GM19351 (cell line): Measurements from ENCODE around the gene COL4A1.

Experiments used
- ATAC-seq: cut with Tn5 transposase; IDR thresholded peaks from one replicate; pipeline ENCODE4 v1.9.1; 2021; ENCODE audit warnings: mild to moderate bottlenecking, moderate library complexity; ENCODE audit not compliant: unreplicated experiment

The COL4A1 gene

DNA sequence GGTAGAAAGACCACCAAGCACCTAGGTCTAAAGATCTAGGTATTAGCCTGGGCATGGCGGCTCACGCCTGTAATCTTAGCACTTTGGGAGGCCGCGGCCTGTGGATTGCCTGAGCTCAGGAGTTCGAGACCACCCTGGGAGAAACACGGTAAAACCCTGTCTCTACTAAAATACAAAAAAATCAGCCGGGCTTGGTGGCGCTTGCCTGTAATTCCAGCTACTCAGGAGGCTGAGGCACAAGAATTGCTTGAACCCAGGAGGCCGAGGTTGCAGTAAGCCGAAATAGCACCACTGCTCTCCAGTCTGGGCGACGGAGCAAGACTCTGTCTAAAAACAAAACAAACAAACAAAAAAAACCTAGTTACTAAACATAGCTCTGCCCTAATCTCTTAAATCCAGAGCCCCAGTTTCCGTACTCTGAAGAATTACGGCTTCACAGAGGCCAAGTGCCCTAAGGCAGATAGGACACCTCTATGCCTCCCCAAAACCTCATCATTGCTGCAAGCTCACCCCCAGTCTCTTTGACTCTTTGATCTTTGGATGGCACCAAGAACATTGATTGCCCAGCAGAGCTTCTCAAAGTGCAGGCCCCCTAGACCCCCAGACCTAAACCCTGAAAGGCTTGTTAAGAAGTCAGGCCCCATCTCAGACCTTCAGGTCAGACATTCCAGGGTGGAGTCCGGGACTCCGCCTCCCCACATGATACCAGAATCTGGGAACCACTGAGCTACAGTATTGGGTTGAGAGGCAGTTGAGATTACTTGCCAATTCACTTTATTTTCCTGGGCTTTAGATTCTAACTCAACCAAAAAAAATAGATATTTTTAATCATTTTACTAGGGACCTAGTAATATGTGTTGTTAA is 2.9 kb upstream of the COL4A1 start:
- ATAC-seq: no peak

- no peak for ATAC-seq
Measured at GRCh38 chr13:110308656-110309359, 1.9 kb upstream of the COL4A1 start.

DNA sequence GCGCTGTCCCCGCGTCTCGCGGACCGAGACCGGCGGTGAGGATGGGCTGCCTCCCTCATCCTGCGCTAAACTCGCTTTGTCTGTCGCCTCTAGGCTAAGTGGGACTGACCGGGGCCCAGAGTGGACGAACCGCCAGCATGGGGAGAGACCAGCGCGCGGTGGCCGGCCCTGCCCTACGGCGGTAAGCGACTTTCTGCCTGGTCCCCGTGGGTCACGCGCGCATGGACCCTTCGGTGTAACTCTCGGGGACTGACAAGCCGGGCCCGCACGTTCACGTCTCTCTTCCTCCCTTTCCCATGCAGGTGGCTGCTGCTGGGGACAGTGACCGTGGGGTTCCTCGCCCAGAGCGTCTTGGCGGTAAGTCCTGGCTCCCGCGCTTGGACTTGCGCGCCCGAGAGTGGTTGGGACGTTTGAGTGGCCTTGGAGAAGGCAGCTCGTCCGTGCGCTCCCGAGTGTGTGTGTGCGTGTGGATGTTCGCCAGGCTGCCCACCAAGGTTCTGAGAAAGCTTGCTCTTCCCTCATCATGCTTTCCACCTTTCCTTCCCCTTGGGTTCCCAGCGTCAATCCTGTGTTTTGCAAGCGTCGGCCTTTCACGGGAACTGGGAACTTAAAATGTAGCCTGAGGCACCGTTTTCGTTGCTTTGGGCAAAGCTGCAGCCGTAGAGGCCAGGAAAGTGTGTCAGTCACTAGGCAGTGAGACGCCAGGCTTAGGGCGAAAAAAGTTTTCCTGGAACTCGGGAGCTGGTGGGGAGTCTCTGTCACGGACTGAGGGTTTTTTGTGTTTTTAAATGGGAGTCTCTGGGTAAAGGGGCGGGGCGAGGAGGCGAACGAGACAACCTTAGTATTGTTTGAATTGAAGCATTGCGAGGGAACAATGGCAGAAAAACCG is 1.1 kb upstream of the COL4A1 start:
- ATAC-seq: no peak

DNA sequence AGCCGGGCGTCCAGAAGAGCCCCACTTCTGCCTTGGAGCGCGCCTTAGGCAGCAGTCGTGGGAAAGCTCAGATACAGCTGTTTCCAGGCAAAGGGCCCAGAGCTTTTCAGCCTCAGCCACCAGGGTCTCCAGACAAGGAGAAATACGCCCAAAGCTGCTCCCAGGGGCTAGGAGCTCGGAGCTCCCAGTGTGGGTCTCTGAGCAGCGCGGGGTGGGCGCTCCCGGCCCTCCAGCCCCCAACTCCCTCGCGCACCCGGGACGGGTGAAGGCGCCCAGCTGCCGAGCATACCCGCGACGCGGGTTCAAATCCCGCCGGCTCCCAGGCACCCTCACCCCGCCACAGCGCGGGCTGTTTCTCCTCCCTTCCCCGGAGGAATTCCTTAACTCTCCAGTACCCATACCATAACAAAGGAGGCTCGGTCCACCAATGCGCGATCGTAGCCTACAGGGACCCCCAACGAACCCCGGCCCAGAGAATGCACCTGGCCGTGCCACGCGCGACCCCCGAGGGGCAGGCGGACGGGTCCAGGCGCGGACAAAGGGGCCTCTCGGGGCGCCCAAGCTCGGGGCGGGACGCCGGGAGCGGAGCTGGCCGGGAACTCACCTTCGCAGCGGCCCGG is 507 bp downstream of the COL4A1 start:
- ATAC-seq: no peak

- no peak for ATAC-seq
Measured at GRCh38 chr13:110305949-110306339, 1.0 kb downstream of the COL4A1 start.

DNA sequence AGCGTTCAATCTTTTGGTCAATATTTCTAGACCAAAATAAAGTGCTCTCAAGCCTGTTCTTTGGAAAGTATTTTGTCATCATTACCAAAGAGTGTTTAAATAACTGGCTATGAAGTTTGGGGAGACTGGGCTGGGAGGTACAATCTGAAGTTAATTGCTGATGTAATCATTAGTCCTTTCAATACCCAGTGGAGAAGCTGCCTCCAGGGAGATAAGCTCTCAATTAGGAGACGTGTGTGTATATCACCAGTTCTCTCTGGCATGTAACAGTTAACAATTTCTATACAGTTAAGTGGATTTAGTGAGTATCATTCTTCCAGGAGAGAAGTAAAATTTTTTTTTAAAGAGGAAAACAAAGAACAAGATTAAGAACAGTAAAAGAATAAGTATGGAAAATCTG is 1.4 kb downstream of the COL4A1 start:
- ATAC-seq: no peak

DNA sequence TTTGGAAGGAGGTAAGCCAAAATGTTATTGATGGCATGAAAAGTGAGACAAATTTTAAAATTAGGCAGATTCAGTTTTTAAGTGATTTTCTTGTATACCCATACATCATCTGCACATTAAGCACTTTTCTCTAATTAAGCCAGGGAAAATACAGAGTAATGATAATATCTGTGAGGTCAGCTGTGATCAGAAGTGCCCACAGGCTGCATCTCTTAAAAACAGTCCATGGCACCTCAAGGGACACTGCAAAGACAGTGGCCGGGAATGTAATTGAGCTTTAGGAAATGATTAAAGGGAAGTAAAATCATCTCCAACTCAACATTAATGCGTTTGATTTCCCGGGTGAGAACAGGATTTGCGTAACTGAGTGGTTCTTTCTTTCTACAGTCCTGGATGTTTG is 2.0 kb downstream of the COL4A1 start:
- no peak for ATAC-seq

GRCh38 chr13:110304256-110304655 is 2.7 kb downstream of the COL4A1 start:
- ATAC-seq: no peak

DNA sequence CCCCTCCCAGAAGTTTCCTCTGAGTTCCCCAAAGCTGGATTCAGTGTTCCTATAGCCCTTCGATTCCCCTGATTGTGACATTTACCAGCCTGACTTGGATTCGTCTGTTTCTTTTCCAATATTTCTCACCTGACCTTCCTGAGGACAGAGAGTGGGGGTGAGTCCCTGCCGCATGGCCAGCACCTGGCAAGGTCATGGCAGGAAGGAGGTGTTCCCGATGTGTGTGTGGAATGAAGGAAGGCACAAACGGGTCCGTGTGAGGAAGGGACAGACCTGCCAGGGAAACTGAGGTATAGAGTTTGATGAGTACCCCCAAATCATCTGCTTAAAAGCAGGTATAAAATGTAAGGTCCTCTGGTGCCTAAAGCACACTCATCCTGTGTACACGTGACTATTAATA is 3.3 kb downstream of the COL4A1 start:
- no peak for ATAC-seq

DNA sequence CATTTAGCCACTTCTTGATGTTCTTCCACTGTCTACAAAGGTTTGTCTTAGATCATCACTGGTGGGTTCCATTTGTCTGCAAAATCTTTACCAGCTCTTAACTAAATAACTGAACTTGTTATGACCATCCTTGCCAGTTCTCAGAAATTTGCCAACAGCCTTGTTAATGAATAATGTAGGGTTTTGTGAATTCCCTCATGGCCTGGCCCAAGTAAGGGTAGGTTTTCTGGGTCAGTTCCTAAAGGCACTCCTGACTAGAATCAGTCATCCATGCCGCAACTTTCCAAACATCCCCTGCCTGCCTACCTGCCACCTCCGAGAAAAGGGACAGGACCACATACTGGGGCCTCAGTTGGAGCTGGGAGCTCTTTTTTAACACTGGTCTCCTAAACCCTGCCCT is 4.0 kb downstream of the COL4A1 start:
- no peak for ATAC-seq

- ATAC-seq: no peak
Measured at GRCh38 chr13:110301606-110302553, 5.1 kb downstream of the COL4A1 start.

DNA sequence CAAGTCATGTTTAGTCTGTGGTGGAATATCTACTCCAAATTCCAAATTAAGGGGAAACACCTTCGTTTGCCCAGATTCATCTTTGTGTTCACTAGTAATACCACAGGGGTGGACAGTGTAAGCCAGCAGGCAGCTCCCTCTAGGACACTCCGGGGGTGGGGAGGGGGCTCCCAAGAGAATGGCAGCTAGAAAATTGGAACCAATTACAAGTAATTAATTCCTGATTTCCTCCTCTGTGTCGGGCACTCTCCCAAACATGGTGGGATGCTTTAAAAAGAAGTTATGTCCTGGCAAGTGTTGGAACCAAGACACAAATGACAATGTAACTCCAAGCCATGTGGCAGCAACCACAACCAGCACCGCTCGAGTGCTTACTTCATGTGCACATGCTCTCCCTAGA is 5.9 kb downstream of the COL4A1 start:
- ATAC-seq: no peak

DNA sequence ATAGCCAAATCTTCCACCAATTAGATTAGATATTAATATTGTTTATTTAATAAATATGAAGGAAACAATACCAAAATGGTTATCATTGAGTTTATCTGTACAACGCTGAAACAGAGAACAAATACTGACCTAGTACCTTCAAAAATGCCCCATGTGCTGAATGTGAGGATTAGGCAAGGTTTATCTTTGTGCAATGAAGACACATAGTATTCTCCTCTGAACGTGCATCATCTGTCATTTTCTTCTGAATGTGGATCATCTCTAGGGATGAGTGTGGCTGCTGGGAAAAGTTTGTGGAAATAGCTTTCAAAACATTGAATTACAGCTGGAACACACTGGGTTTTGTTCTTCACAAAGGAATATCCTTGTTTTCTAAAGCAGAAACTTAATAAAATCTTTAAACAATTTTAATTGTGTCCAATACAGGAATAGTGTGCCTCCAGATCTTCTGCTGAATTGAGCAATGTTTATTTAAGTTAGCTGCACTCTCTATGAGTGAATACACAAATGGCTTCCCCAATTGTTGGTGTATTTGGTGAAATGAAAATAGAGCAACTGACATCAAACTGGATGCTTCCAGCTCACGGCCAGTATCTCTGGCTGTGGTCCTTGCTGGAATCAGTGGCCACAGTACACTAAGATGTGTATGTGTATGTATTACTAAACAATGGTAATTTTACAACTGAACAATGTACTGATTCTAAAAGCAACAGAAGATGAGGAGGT is 6.7 kb downstream of the COL4A1 start:
- ATAC-seq: no peak

DNA sequence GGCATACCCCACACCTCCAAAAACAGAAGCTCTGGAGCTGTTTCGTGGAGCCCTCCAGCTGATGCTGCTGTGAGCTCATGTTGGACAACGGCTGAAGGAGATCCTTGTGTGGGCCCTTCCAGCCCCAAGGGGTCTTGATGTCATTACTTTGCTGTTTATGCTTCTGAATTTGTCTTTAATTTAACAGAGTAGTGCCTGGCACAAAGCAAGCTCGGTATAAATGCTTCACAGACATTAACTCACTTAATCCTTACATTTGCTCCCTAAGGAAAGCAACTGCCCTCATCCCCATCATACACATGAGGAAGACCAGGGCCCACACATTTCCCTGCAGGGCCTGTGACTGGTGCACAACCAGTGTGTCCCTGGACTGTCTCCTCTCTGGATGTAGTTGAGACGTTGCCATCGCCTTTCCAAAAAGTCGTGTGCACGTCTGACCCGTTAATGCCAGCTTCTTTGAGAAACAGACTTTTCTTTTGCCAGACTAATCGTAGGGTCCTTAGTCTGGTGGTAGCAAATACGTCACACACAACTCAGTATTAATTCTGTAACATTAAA is 7.6 kb downstream of the COL4A1 start:
- ATAC-seq: no peak

DNA sequence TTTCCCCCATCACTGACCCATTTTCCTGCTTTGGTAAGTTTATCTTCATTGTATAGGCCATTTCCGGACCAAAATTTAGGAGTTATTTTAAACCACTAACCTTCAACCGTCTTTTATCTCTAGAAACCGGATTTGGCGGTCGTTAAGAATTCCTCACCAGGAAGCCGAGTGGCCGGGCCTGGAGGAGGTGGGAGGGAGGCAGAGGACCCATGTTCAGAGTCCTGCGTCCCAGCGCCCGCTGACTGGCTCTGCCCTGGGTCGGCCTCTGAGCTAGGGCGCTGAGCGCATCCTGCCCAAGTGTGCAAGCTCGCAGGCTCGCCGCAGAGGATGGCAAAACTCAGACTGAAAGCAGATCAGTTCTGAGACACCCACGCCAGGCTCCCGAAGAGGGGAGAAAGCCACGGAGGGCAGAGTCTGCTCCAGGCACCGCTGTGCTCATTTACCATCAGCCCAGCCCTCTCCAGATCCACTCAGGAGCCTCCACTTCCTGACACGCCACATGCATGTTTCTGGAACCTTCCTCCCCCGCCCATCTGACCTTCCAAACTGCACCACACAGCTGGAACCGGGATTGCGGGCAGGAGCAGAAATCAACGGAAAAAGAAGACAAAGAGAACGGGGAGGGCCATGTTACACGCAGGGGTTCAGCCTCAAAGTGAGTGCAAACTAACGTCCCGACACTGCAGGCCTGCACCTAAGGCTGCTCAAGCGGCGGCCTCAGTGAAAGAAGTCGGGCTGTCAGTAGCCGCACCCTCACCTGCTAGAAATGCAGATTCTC is 8.3 kb downstream of the COL4A1 start:
- no peak for ATAC-seq

- ATAC-seq: no peak
Measured at GRCh38 chr13:110297766-110298504, 9.0 kb downstream of the COL4A1 start.

DNA sequence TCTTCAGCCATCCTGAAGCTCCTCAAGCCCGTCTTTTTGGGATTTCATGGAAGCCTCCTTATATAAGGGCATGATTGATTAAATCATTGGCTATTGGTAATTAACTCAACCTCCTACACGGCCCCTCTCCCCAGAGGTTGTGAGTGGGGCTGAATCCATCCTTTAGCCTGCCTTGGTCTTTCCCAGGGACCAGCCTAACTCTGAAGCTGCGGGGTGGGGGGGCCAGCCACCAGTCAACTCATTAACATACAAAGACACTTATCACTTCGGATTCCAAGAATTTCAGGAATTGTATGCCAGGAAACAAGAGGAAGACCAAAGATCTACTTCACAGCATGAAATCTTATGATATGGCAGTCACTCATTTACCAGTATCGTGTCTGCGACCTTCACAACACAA is 9.9 kb downstream of the COL4A1 start:
- ATAC-seq: no peak
